ENCODE measurements around the gene ARID4B.
"Not testable (repeated sequence)": the region's sequence is repeated elsewhere in the genome, so short reads cannot be mapped to it uniquely, and the experiment has no call there.

Gene ARID4B

DNA sequence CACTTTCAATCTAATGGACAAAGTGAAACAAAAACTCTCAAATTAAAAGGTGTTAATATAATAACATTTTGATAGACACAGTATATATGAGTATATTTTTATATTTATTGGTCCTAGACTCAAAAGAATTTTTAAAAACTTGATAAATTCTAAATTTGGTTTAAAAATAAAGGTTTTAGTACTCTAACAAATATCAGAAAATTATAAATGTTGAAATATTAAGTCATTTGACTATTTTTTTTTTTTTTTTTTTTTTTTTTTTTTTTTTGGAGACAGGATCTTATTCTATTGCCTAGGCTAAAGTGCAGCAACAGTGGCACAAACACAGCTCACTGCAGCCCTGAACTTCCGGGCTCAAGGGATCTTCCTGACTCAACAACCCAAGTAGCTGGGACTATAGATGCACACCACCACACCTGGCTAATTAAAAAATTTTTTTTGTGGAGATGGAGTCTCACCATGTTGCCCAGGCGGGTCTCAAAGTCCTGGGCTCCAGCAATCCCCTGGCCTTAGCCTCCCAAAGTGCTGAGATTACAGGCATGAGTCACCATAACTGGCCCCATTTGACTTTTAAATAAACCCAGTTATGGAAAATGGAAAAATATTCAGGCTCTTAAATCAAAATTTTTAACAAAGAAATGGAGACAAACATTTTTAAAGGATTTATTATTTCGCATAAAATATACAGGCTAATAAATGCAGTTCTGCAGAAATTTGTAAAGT is 106.2 kb downstream of the ARID4B start:
- DNase-seq: no peak

DNA sequence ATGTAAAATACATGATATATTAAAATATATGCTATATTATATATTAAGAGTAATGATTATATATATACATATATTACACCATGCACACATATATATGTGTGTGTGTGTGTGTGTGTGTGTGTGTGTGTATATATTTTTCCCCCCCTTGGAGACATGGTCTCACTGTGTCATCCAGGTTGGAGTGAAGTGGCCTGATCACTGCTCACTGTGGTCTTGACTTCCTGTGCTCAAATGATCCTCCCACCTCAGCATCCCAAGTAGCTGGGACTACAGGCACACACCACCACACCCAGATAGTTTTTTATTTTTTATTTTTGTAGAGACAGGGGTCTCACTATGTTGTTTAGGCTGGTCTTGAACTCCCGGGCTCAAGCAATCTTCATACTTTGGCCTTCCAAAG is 112.5 kb downstream of the ARID4B start:
- no peak for DNase-seq

DNA sequence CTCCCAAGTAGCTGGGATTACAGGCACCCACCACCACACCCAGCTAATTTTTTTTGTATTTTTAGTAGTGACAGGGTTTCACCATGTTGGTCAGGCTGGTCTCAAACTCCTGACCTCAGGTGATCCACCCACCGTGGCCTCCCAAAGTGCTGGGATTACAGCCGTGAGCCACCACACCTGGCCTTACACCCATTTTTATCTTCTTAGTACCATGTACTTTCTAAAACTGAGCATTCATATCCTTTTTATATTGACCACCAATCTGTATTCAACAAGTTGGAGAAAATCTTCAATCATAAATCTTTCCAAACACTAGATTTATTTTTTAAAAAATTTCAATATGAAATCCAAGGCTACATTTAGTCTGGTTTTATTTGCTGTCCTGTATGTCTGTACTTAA is 113.0 kb downstream of the ARID4B start:
- DNase-seq: not testable (repeated sequence)

DNA sequence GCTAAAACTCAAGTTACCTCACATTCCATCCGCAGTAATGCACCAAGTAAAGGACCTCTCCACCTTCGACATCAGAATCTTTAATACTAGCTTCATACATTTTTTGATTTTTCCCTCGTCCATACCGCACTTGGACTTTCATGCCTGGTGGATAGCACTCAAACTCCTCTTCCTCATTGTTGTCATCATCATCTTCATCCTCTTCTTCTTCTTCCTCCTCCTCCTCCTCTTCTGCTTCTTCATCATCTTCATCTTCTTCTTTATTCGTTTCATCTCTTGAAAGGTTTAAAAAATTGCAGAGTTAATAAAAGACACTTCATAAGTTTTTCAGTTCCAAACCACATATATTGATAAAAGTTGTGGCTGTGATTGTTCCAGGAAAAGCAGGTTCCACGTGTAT is 114.2 kb downstream of the ARID4B start:
- no peak for DNase-seq

DNA sequence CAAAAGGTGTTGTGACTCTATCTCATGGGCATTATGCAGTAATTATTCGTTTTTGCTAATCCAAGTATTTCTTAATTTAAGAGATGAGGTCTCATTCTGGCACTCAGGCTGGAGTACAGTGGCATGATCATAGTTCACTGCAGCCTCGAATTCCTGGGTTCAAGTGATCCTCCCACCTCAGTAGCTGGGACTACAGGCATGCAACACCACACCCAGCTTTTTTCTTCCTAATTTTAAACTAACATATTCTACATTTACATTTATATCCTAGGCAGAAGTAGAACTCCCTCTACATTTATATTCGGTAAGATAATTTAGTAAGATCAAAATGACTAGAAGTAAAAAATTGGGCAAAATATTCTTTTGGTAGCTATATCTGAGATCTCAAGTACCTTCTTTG is 116.5 kb downstream of the ARID4B start:
- no peak for DNase-seq

DNA sequence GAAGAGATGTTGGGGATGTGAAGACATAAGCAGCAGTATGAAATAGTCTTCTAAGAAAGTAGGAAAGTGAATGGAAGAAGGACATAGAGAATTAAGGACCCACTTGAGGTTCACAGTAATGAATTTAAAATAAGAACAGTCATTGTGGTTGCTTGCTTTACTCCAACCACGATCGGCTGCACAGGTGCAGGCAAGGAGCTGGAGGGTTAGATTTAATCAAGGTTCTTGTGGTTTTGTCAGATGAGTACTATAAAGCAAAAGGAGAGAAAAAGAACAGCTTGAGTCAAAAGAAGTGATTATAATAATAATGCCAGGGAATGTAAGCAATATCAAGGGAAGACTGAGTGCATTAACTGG is 120.8 kb downstream of the ARID4B start:
- peak; percentile 7 to 43 for DNase-seq

DNA sequence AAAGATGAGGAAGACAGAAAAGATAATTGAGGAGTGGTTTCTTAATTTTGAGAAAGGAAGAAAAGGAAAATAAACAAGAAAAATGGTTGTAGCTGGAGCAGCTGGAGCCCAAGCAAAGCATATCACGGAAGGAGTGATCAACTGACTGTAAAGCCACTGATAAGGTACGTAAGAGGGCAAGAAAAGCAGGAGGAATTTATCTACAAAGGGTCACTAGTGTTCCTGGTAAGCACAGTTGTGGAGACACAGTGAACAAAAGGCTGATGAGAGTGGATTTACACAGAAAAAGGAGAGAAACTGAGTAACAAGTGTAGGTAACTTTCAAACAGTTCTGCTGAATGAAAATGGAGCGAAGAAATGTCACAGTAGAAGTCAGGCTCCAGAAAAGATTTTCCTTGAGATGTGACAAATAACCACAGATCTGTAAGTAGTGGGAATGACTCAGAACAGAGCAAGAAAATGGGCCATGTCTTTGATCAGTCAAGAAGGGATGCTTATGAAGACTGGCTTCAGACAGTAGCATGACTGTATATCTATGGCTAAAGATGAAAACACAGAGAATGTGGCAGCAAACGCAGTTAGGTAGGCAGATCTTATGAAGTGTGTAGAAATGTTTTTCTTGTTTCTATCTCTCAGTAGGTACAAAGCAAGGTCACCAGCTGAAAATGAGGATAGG is 121.3 kb downstream of the ARID4B start:
- peak in 1 of 2 experiments; percentile 4 for DNase-seq

DNA sequence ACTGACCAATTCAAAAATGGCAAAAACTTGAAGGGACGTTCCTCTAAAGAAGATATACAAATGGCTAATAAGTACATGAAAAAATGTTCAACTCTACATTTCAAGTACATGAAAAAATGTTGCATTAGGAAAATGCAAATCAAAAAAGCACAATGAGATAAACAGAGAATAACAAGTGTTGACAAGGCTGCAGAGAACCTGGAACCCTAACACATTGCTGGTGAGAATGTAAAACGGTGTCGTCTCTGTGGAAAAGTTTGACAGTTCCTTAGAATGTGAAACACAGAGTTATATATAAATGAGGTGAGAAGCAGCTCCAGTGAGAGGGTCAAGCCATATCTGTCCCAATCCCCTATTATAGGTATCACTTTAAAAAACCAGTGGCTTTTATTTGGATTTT is 122.3 kb downstream of the ARID4B start:
- no peak for DNase-seq

DNA sequence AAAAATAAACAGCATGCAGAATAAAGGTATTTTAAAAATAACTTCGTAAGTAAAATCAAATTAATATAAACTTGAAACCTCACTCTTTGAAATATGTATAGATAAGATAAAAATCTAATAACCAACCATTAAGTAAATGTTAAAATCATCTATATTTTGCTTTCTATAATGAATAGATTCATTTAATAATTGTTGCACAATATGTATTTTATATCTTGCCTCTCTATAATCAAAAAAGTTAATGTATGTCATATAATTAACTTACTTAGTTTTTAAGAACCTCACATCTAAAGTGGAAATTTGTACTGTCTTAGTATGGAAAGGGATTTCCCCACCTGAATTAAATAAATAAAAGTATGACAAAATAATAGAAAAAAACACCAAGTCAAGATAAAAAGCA is 124.6 kb downstream of the ARID4B start:
- DNase-seq: no peak

DNA sequence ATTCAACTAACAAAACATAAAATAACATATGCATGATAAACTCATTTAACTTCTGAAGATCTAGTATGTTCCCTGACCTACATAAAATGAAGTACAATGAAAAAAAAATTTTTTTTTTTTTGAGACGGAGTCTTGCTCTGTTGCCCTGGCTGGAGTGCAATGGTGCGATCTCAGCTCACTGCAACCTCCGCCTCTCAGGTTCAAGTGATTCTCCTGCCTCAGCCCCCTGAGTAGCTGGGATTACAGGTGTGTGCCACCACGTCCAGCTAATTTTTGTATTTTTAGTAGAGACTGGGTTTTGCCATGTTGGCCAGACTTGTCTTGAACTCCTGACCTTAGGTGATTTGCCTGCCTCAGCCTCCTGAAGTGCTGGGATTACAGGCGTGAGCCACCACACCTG is 125.5 kb downstream of the ARID4B start:
- not testable (repeated sequence) for DNase-seq

DNA sequence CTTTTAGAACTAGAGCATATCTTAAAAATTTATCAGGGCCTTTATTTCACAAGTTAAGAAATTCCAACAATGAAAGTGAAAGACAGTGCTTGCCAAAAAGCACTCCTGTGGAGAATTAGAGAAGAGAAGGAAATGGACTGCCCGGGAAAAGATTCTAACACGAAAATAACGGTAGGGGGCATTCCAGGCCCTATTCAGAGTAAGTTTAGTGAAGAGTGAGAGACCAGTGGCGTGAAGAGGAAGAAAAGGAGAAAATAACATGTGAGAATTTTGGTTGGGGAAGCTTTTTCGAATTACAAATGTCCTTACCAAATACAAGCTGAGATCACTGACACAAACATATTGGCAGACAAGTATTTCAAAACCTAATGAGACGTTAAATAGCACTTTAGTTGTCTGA is 128.5 kb downstream of the ARID4B start:
- no peak for DNase-seq

DNA sequence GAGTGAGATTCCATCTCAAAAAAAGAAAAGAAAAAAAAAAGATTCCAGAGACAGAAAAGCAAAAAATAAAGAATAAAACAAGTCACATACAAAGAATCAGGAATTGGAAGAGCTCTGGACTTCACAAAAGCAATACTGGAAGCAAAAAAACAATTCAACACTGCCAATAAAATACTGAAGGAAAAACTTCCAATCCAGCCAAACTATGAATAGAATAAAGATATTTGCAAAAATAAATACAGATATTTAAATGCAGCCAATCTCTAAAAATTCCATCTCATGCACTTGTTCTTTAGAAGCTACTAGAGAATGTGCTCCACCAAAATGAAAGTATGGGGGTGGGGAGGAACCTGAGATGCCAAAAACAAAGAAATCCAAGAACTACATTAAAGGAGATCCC is 137.5 kb downstream of the ARID4B start:
- no peak for DNase-seq

DNA sequence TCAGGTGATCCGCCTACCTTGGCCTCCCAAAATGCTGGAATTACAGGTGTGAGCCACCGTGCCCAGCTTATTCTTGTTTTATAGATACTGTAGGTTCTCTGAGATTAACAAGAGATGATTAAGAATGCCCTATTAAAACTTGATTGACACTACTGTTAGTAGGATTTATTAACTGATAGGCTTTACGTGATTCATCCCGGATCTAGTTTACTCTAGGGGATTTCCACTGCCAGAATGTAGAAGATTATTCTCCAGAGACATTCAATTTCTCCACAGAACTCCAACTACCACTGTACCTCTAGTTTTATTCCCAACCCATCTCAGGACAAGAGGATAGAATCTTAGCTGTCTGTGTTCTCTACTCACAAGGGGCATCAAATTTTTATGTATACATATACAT is 140.7 kb downstream of the ARID4B start:
- DNase-seq: no peak

DNA sequence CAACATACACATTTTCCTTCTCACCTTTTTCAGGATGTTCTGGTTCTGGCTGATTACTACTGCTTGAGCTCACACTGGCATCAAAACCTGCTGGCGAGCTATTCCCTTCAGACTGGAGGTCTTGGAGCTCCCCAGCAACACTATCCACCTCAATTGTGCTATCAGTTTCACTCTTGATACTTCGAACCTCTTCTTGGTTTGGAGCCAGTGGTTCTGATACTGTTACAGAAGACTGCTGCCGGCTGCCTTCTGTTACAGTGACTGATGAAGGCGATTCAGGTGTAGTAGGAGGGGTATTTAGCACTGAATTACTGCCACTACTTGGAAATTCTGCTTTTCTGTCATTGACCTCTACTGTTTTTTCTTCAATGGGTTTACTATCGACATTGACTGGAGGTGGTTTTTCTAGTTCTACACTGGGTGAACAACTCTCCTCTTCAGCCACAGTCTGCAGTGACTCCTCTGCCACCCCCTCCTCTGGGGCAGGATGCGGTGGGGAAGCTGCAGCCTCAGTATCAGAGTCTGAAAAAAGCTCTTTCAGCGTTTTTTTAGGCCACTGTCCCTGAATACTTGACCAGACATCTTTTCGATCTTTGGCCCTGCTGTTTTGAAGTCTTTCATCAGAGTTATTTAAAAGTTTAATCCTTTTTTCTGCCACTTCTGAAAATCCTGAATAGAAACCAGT is 146.3 kb downstream of the ARID4B start:
- DNase-seq: no peak

DNA sequence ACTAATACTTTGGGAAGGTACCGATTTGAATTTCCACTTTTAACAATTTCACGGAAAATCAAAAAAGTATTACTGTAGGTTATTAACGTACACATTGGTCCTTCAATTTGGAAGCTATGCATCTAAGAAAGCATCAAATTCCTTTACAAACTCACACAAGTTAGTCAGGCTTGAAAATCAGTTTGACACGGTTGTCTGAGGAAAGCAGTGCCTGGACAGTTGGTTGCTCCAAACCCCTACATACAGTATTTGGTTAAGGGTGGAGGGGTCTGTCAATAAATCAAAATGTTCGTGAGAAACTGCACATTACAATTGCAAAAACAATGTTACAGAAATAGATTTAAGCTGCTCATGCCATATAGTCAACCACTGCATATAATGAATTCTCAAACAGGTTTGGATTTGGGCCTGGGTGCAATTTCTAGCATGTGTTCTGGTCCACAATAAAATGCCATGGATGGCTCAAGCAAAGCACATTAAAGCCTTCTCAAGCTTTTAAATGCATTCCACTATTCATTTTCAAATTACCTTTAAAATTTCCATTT is 147.0 kb downstream of the ARID4B start:
- DNase-seq: no peak

DNA sequence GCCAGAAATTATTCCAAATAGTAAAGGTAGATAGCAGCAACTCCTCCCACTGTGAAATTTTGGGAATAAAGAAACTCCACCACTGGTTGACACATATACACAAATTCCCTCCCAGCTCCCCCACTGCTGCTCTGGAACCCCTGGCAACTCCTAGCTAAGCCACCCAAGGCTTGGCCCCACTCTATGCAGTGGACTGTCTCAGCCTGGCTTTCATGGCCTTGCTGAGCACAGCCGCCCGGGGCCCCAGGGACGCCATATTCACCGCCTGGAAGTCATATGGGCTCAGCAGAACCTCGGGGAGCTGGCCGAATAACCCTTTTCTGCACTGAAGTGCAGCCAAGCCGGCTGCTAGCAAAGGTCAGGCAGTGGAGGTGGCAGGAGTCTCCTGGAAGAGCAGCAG is 151.5 kb downstream of the ARID4B start:
- DNase-seq: no peak

DNA sequence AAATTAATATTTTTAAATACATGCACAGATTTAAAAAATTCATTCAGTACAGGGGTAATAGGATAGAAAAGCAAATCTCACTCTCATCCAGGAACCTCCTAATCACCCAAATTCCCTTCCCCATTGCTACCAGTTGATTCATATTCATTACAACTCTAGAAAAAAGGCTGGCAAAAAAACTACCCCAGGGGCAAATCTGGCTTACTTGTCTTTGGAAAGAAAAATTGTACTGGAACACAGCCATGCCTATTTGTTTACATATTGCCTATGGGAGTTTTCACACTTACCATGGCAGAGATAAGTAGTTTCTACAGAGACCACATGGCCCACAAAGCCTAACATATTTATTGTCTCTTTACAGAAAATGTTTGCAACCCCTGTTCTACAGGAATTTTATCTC is 158.0 kb downstream of the ARID4B start:
- DNase-seq: no peak

DNA sequence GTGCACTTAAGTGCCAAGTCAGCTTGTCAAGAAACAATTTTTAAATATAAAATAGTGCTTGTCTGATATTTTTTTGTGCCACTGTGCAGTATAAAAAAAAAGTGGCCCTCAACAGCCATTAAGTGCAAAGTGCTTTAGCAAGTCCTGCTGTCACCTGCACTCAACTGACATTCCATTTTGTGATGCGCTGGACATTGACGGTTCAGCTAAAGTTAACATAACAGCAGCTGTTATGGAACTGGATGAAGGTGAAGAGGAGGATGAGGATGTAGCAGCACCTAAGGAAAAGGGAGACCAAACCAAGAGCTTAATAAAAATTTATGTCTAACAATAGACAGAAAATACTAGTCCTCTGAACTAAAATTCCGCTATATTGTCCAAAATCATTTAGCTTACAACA is 159.6 kb downstream of the ARID4B start:
- no peak for DNase-seq

DNA sequence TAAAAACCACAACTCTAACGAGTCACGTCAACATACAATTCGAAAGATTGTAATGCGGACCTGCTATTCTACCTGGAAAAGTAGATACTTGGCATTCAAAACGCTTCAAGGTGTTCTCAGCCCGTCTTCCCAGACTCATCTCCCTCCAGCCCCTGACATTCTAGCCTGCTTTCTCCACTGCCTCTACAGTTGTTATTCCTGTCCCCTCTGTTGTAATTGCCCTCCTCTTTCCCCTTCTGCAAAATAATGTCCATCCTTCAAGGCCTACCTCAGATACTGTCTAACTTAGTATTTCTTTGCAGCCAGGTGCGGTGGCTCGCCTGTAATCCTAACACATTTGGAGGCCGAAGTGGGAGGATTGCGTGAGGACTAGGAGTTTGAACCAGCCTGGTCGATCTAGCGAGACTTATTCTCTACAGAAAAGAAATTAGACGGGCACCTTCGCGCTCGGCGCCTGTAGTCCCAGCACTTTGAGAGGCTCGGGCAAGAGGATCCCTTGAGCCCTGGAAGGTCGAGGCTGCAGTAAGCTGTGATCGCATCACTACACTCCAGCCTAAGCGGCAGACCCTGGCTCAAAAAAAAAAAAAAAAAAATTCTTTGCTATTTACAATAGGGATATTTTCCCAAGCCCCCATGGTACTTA is 166.2 kb downstream of the ARID4B start:
- DNase-seq: no peak

DNA sequence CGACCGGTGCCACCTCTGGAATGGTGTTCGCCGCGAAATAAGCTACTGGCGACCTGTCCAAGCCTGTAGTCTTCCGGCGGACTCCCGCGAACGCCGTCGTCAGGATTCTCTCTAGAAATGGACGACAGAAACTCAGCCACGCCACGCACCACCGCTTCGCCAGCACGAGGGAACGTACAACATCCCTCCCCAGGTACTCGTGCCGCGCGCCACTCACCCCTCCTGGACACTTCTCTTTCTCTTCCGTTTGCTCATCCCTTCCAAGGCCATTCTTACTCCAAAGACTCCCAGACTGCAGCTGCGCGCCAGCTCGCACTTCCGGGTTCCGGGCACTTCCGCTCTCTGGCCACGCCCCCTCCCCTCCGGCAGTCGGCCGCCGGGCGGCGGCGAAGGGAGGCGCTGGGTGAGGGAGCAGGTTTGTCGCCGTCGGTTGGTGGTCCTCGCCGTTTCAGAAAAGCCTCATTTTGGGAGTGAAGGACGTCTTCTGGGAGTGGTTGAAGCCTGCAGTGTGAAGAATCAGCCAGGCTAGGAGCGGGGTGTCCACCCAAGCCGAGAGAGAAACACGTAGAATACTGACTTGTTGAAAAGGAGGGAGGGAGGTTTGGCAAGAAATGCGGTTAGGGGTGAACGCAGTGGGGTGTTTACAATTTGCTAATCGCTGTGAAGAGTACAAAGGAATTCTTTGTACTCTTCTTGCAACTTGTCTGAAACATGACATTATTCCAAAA is 166.9 kb downstream of the ARID4B start, which contains the start of gene RBM34:
TSS of gene RBM34 (minus strand) at position 294 of the 728 bp plus-strand sequence. CDS start at position 270, 24 bp downstream.
- peak; percentile 89 to 92 for DNase-seq

DNA sequence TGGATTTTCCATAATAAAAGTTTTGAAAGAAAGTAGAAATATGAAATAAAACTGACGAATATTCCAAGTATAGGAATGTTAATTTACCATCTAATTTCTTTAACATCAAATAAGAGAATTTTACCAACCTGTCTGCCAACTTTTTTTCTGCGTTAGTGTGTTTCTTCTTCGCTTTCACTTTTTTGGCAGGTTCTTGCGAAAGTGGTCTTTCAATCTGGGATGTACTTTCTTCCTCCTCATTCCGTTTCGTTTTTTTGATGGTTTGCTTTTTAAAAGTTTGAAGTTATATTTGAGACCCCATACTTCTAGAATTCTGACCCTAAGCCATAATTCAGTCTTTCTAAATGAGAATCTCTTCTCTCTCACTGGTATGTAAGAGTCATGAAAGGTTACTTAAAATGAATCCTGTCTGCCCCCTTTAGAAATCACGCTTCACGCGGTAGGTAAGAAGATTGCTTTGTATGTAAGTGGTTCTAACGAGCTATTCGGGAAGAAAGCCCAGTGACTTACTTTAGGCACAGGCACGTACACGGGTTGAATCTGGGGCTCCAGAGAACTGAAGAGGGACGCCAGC is 167.5 kb downstream of the ARID4B start:
- DNase-seq: no peak

DNA sequence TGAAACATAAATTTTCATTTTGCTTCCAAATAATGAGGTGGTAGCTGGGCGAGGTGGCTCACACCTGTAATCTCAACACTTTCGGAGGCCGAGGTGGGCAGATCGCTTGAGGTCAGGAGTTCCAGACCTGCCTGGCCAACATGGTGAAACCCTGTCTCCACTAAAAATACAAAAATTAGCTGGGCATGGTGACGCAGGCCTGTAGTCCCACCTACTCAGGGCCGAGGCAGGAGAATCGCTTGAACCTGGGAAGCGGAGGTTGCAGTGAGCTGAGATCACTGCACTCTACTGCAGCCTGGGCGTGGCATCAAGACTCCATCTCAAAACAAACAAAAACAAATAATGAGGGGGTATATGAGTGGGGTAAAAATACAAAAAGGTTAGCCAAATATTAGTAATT is 168.0 kb downstream of the ARID4B start:
- DNase-seq: not testable (repeated sequence)

Data from stimulated activated CD4-positive, alpha-beta T cell treated with anti-CD3 and anti-CD28 coated beads, Interleukin-4, amount 100 ng/mL, for 4 hours (primary cell).